Left lobe of liver (tissue), 2 donors: ENCODE data around the gene TCP11X1. TPM values are rescaled to one million over a fixed set of nuclear protein-coding genes. Genes with fewer than 3 reads are reported as not detected.
"Not testable (repeated sequence)": the region's sequence is repeated elsewhere in the genome, so short reads cannot be mapped to it uniquely, and the experiment has no call there.

Source experiments
- ATAC-seq: fragments of 200-7000 bp; cut with Tn5 transposase; one replicate; pipeline ENCODE4 v1.9.1; 2020; ENCODE audit warnings: mild to moderate bottlenecking, moderate library complexity
- DNase-seq: peaks from one replicate; pipeline ENCODE4 v3.0.0-alpha.2; 2020; ENCODE audit warnings: low spot score
- total RNA-seq: library from RNA; stranded (reverse); gene quantifications from one replicate; pipeline ENCODE4 v1.2.1, GENCODE V29; 2021
- donor health status: DM: no; HTN: no; CAD: no; lungs with moderate emphysema.
- donor health status: DM: no; HTN: yes; CAD: no.

Gene TCP11X1
- not detected for total RNA-seq

- DNase-seq, ATAC-seq: not testable (repeated sequence)
Measured at GRCh38 chrX:102214986-102215385, at the start of gene TCP11X1. TSS of gene TCP11X1 (plus strand) at chrX:102215301.

- no peak for ATAC-seq
- DNase-seq = no peak
Measured at GRCh38 chrX:102185967-102186720, 29.0 kb upstream of the TCP11X1 start.

- DNase-seq = not testable (repeated sequence)
Measured at GRCh38 chrX:102207940-102208339, 7.2 kb upstream of the TCP11X1 start.

GRCh38 chrX:102216497-102216896 is 1.4 kb downstream of the TCP11X1 start:
- peak; percentile 41 for ATAC-seq
- DNase-seq = not testable (repeated sequence)

More at GRCh38 chrX:102207940-102208339, 7.2 kb upstream of the TCP11X1 start:
- ATAC-seq = peak; percentile 60

- not testable (repeated sequence) for ATAC-seq, DNase-seq
Measured at GRCh38 chrX:102235678-102236077, 20.6 kb downstream of the TCP11X1 start.

- not testable (repeated sequence) for ATAC-seq, DNase-seq
Measured at GRCh38 chrX:102240265-102240664, 25.2 kb downstream of the TCP11X1 start.

- ATAC-seq, DNase-seq: not testable (repeated sequence)
Measured at GRCh38 chrX:102246893-102247292, 31.8 kb downstream of the TCP11X1 start, which contains the start of gene NXF2. TSS of gene NXF2 (plus strand) at chrX:102247167. CDS start at chrX:102307079, 59,912 bp downstream.

GRCh38 chrX:102272231-102272630 is 57.1 kb downstream of the TCP11X1 start:
- not testable (repeated sequence) for DNase-seq, ATAC-seq

Other genes with a start within 250 kb of the TCP11X1 start
- not detected for gene TCEAL2, start 89.6 kb upstream of the TCP11X1 start, total RNA-seq
- gene TCEAL6, start 72.8 kb upstream of the TCP11X1 start, total RNA-seq = not detected
- not detected for gene BEX5, start 59.3 kb upstream of the TCP11X1 start, total RNA-seq
- gene NXF2, start 31.9 kb downstream of the TCP11X1 start, total RNA-seq = not detected
- not detected for gene NXF2B, start 224.7 kb downstream of the TCP11X1 start, total RNA-seq